Activated CD4-positive, alpha-beta T cell treated with anti-CD3 and anti-CD28 coated beads, Interleukin-2, amount 50 U/mL, for 4 hours (primary cell): ENCODE results near the gene TFAP2C.

Experiments
- DNase-seq, 2 experiments: peaks; one replicate each; pipeline ENCODE4 v3.0.0-alpha.2; 2020

Gene TFAP2C

DNA sequence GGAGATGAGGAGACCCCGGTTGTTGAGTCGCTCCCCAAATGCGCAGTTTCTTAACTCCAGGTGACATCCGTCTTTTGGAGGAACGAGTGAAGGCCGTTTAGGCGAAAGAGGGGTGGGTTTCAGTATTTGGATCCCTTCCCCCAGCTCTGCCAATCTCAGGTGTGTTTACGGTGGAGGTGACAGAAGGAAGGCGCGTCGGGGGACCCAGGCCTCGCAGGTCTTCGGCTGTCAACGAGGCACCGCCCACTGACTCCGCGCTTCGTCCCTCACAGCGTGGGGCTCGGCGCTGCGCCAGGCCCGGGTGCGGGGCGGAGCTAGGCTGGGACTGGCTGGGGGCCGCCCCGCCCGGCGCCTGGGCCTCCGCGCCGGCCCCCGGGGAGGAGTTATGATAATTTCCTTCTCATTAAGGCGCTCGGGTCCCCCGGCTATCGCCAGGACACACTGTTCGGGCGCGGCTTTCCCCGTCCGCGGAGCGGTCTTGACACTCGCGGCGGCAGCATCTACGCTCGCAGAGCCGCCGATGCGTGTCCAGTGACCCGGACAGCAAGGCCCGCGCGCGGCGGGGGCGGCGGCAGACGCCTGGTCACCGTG, at the start of gene TFAP2C:
TFAP2C (plus strand) TSS at position 434 of the 591 bp plus-strand sequence. CDS start 239 bp downstream, outside the sequence.
- no peak for DNase-seq

DNA sequence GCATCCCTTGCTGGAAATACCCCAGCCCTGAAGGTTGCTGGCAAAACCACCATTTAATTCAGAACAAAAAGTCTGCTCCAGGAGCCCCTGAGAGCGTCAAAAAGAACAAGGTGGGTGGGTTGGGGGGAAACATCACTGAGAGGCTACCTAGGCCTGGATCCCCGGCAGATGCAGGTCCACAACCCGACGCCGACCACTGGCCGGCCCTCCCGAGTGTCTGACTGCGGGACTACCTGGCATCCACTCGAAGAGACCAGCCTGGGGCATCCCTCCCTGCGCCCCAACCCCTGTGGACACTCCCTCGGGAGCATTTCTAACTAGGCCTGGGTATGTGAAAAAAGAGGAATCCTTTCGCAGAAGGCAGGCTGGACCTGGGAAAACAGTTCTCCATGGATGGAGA, 48.9 kb upstream of the TFAP2C start:
- DNase-seq: no peak

DNA sequence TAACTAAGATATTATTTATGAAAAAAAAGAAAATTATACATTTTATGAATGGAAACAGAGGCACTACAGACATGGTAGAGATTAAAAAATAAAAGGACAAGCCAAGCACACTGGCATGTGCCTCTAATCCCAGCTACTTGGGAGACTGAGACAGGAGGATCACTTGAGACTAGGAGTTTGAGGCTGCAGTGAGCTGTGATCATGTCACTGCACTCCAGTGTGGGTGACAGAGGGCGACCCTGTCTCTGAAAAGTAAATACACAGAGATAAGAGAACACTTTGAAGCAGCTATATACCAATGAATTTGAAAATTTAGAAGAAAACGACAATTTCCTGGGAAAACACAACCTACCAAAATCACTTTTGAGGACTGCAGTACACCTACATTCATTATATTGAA, 47.4 kb upstream of the TFAP2C start:
- DNase-seq: no peak

DNA sequence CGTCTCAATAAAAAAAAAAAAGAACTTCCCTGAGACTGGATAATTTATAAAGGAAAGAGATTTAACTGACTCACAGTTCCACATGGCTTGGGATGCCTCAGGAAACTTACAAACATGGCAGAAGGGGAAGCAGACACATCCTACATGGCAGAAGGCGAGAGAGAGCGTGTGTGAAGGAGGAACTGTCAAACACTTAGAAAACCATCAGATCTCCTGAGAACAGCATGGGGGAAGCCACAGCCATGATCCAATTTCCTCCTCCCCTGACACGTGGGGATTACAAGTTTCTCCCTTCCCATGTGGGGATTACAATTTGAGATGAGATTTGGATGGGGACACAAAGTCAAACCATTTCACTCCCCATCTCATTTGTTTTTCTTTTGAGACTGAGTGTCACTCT, 46.6 kb upstream of the TFAP2C start:
- no peak for DNase-seq

DNA sequence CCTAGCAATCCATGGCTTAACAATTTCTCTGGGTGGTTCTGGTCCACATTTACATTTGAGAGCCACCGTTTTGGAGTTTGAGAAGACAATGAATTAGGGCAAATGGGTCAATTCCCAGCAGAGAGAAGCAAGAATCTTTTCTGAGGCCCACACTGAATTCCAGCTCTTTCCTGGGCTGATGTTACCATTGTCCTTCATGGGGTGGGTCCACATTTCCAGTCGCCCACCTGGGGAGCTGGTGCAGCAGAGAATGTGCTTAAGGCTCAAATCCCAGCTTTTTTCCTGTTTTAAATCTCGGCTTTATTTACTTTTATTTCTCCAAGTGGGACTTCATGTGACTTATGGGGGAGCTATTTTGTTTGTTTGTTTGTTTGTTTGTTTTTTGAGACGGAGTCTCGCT, 44.2 kb upstream of the TFAP2C start:
- DNase-seq: no peak

DNA sequence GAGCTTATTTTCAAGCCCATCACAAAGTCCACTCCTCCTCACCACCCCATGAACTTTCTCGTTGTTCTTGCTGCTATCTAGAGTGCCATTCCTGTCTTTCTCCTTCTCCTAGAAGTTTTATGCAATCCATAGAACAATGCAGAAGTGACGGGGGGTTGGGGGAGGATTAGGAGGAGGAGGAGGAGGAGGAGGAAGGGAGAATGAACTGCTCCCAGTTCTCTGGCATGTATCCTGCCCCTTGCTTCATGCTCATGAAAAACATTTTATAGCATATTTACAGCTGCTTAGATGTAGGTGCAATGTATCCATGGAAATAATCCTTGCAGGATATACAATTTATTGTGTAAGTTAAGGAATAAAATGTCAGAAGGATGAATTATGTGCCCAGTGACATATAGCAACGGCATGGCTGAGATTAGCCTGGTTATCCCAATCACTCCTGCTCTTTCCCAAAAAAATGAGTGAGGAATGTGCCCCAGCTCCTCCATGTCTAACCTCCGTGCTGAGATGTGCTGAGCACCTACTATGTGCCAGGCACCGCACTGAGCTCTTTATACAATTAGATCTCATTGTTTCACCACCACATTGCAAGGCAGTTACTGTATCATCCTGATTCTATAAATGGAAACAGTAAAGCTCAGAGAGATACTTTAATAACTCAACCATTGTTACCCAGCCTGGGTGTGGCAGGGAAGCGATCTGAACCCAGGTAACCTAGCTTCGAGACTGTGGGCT, 41.6 kb upstream of the TFAP2C start:
- DNase-seq: no peak

DNA sequence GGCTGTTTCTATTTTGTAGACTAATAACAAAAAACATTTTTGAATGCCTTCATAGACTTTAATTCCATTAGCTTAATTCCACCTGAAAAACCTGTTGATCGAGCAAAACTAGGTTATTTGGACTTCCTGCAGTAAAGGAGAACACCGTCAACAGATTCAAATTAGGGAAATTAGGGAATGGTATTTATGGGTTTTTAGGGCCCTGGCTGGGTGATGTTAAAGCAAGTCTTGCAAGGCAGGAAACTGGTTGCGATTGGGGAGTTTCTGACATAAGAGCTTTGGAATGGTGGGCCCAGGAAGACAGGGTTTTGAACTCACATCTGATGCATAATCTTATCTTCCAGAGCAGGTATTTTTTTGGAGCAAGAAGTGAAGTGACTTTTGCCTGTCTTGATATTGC, 40.1 kb upstream of the TFAP2C start:
- DNase-seq: no peak

DNA sequence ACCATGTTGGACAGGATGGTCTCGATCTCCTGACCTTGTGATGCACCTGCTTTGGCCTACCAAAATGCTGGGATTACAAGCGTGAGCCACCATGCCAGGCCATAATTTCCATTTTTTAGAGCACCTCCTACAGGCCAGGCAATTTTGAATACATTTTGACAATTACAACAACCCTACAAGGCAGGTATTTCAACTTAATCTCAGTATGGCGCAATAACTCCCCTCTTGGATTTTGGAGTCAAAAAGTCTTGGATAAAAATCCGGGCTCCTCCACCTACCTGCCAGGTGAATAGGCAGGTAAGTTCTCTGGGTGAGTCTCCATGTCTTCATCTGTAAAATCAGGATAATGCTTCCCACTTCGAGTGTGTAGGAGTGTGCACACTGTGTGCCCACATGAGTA, 39.5 kb upstream of the TFAP2C start:
- DNase-seq: no peak

DNA sequence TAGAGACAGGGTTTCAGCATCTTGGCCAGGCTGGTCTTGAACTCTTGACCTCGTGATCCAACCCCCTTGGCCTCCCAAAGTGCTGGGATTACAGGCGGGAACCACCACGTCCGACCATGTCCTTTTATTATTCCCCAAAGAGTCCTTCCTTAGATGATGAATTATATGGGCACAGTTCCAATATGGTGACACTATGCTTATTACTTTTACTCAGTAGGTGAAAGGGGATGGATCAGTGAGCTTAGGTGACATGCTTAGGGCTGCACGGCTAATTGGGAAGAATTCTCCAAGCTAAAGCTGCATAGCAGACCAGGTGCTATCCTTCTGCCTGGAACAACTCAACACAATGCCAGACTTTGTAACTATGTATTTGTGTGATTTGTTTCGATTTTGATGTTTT, 38.2 kb upstream of the TFAP2C start:
- DNase-seq: no peak

DNA sequence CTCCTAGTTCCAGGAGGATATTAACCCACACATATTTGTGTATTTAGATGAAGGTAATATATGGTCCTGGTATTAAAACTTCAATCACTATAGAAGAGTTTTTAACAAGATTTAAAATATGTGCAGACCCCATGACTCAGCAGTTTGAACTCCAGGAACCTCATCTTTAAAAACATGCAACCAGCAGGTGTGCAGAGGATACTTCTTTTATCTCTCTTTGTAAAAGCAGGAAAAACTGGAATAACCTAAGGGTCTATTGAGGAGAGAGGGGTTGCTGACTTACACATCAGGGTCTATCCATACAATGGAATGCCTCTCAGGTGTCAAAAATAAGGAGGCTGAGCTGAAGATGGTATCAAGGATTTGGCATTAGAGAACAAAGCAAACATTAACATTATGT, 36.9 kb upstream of the TFAP2C start:
- no peak for DNase-seq

DNA sequence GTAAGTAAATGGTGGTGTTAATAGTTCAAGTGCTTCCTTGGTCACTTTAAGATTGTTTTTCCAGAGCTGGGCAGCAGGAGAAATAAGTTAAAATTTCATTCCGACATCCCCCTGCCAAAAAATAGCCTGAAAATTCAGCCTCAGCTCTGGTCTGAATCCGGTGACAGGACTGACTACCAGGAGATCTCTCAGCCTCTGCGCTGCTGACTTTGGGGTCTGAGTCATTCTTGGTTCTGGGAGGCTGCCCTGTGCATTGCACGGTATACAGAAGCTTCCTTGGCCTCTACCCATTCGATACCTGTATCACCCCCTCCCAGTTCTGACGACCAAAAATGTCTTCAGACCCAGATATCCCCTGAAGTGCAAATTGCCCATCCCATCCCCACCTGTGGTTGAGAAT, 36.3 kb upstream of the TFAP2C start:
- no peak for DNase-seq

DNA sequence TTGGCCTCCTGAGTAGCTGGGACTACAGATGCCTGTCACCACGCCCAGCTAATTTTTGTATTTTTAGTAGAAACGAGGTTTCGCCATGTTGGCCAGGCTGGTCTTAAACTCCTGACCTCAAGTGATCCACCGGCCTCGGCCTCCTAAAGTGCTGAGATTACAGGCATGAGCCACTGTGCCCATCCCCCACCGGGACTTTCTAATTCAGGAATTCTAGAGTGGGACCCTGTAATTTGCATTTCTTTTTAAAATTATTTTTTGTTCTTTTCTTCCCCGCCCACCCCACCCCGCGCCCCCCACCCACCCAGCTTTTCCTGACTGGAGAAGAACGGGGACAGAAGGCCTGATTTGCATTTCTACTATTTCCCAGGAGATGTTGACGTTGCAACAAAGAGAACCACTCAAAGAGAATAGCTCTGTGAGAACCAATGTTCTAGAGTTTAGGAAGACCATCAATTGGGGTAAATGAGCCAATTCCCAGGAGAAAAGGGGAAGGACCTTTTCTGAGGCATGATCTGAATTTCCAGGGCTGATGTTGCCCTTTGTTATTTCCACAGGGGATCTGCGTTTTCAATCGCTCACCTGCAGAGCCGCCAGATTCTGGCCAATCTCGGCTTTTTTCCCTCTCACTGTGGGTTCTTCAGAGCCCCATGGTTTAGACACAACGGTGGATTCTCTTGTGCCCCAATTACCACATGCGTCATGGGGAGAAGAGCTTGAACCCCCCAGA, 33.2 kb upstream of the TFAP2C start:
- no peak for DNase-seq

DNA sequence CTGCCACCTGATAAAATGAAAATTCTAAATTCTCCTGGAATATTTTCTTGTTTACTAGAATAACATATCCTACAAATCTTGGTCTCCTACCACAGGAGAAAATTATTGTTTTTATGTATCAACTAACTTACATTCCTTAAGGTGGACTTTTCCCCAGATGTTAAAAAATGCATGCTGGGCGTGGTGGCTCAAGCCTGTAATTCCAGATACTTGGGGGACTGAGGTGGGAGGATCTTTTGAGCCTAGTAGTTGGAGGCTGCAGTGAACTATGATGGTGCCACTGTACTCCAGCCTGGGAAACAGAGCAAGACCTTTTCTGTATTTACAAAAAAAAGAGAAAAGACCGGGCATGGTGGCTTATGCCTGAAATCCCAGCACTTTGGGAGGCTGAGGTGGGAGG, 27.9 kb upstream of the TFAP2C start:
- DNase-seq: no peak

DNA sequence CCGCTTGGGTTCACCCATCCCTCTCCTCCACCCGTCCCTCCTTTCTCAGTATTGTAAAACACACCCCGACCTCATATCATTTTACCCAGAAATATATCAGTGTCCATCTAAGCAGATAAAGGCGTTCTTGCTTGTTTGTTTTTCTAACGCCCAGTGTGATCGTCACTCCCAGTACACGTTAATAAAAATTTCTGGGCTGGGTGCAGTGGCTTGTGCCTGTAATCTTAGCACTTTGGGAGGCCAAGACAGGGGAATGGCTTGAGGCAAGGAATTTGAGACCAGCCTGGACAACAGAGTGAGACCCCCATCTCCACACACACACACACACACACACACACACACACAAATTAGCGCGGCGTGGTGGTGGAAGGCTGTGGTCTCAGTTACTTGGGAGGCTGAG, 24.4 kb upstream of the TFAP2C start:
- DNase-seq: no peak

DNA sequence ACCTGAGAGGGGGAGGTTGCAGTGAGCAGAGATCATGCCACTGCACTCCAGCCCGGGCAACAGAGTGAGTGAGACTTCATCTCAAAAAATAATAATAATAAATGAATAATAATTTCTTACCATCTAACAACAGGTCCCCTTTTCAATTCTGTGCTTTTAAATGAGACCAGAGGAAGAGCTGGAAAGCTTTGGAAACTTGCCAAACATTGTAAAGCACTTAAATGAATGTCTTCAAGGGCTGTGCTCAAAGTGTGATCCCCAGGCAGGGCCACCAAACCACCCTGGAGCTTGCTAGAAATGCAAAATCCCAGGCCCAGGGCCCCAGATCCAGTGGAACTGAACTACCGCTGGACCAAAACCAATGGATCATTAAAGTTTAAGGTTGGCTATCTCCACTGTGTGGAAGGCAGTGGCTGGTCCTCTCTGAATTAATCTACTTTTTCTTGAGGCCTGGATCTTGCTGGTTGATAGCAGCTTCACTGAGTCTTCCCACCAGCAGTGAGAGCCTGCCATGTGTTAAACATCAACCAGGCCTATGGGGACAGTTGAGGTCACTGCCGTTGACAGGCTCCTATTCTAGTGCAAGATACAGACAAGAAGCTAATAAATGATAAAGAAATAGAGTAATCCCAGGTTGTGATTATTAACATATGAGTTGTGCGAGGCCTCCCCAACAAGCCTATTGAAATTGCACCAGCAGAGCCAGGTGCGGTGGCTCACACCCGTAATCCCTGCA, 23.7 kb upstream of the TFAP2C start:
- no peak for DNase-seq

DNA sequence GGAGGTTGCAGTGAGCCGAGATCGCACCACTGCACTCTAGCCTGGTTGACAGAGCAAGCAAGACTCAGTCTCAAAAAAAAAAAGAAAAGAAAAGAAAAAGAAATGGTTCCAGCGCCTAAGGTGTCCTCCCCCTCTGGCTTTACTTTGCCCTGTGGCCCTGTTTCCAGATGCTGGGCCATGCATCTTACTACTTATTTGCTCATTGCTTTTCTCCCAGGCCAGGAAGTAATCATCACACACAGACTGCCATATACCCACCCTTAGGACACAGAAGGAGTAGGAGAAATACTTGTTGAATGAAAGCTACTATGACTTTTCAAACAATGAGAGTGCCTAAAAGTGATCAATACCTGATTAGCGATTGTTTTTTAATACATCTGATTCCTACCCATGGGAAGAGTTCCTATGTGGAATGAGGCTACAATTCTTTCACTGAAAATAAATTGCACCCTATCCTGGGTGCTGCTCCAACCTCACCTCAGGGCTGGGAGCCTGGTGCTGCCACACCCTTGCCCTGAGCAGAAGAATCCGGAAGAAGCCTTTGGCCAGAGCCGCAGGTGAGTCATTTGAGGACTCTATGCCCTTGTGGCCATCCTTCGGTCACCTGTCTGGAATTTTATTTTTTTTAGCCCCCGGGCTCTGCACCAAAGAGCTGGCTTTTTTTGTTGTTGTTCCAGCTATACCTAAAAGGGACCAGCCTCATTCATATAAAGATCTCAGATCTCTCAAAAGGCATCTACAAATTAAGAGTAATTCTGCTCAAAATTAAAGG, 22.7 kb upstream of the TFAP2C start:
- DNase-seq: no peak

DNA sequence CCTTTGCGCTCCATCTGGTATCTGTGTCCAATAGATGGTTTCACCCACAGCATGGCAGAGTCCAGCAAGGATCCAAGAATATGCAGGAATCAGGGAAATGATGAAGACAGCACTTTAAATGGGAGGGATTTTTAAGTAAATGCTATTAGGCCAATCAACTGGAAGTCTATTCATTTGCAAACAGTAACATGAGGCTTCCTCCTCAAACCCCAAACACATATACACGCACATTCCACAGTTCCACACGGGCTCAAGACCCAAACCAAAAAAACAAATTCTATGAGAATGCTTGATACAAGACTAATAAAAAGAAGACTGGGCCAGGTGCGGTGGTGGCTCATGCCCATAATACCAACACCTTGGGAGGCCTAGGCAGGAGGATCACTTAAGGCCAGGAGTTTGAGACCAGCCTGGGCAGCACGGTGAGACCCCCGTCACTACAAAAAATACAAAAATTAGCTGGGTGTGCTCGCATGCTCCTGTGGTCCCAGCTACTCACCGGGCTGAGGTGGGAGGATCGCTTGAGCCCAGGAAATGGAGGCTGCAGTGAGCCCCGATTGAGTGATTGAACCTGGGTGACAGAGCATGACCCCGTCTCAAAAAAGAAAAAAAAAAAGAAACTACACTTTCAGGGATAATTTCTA, 21.9 kb upstream of the TFAP2C start:
- no peak for DNase-seq

DNA sequence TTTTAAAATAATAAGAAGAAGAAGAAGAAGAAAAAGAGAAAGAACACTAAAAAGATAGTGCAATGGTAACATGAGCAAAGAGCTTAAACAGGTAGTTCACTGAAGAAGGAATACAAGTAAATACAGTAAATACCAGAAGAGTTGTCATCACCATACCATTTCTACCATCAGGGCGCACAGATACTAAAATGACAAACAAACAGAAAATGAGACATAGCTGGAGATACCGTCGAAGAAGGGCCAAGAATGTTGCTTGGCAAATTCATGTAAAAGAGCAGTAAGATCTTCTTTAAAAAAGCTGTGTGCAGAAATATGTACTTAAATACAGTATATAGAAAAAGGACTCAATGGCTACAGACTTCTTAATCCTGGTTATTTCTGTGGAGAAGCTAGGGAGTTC, 20.7 kb upstream of the TFAP2C start:
- no peak for DNase-seq

DNA sequence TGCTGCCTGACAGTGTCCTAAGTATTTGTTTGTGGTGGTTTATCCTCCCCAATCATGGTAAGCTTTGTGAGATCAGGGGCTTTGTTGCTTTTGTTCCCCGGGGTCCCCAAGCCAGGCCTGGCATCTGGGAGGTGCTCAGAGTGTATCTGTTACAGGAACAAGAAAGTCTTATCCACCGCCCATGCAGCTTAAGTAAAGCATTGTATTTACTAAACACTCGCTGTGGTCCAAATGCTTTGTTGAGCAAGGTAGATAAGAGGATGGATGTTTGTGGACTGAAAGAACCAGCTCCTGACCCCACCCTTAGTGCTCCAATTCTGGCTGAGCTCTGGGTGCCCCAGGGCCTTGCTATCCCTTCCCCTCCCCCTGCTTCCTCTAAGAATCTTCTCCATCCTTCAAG, 19.8 kb upstream of the TFAP2C start:
- no peak for DNase-seq

DNA sequence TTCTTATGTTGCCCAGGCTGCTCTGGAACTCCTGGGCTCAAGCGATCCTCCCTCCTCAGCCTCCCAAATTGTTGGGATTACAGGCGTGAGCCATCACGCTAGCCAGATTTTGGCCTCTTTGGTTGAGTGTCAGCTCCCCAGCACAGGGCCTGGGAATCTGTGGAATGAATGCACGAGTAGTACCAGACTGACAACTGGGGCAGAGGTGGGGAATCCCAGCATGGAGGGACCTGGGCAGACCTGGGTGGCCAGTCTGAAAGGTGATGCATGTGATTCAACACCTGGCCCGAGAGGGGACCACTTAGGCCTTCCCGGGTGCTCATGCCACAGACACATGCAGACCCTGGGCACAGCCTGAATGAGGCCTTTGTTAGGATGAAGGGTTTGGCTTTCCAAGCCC, 19.0 kb upstream of the TFAP2C start:
- DNase-seq: no peak

DNA sequence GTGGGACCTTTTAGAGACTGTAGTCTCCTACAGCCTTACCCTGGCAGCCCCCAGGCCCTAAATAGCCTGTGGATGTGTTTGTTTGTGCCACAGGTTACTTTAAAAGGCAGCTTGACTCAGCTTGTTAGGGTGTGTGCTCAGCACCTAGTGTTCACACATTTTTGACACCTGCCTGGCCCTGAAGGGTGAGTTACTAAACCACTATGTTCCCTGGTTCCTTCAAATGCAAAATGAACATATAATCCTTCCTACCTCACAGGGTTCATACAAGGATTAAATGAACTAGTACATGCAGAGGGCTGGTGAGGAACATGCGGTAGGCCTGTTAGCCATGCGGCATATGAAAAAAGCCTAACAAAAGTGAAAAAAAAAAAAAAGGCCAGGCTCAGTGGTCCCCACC, 14.9 kb upstream of the TFAP2C start:
- DNase-seq: no peak

DNA sequence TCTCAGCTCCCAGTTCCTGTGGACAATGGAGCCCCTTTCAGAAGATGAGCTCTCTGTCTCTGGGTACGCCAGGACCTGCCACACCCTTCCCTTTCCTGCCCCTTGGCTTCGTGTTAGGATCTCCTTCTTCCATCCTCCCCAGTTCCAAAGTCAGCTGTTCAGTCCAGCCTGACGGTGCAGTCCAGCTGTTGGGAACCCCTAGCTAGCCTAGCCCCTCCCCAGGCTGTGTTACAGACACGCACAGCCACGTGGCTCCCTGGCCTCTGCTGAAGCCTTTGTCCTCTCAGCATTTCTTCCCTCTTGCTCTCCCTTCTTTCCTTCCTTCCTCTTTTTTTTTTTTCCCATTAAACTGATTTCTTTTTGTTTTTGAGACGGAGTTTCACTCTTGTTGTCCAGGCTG, 12.4 kb upstream of the TFAP2C start:
- no peak for DNase-seq
